Endothelial cell of umbilical vein (primary cell): ENCODE measurements around the gene DIDO1. TPM values are rescaled to one million over a fixed set of nuclear protein-coding genes. Genes with fewer than 3 reads are reported as not detected.

Experiments
- BruUV-seq: library from RNA; stranded (reverse); fragments of 400-500 nt; replicated peaks from 2 replicates; lab custom pipeline; 2021; lab: Mats Ljungman, UMichigan
- CTCF ChIA-PET: fragments of 300-600, 350-600 bp; sonication (Branson Sonifier 250); formaldehyde crosslinking; loops from one replicate; lab custom pipeline; 2021; ENCODE audit warnings: antibody characterized with exemption, inconsistent platforms; lab: Charles Lee
- POLR2A ChIA-PET: fragments of 300-600, 350-600 bp; sonication (Branson Sonifier 250); formaldehyde crosslinking; loops from one replicate; lab custom pipeline; 2021; ENCODE audit warnings: antibody characterized with exemption, inconsistent platforms; lab: Charles Lee
- DNase-seq: peaks from one replicate; pipeline ENCODE4 v3.0.0-alpha.2; 2011; ENCODE audit warnings: low read depth, low spot score
- FAIRE-seq: peaks from 2 replicates; lab custom pipeline; 2011; peaks lifted over from hg19 to GRCh38; lab: Jason Lieb, UNC
- H2AFZ ChIP-seq: 2 replicates; pipeline ENCODE4 v1.6.0; 2012; ENCODE audit warnings: low read depth, low read length, control low read depth, inconsistent platforms
- H3K27ac ChIP-seq: 2 replicates; pipeline ENCODE4 v1.5.1; 2011; ENCODE audit warnings: low read depth, mild to moderate bottlenecking, control low read depth, low read length, moderate library complexity; ENCODE audit not compliant: insufficient read depth
- H3K27me3 ChIP-seq, 2 experiments: 2 replicates each; pipeline versions ENCODE4 v1.6.0 to v1.6.1; 2011; ENCODE audit warnings: low read length in 2 of 2, mixed read lengths in 1 of 2; ENCODE audit not compliant: control insufficient read depth in 2 of 2, insufficient read depth in 2 of 2
- H3K36me3 ChIP-seq, 2 experiments: 2 replicates in 1 of 2; 3 replicates in 1 of 2; pipeline ENCODE4 v1.5.1; 2011; ENCODE audit warnings: low read length in 2 of 2, mild to moderate bottlenecking in 1 of 2, moderate library complexity in 1 of 2; ENCODE audit not compliant: control insufficient read depth in 2 of 2, insufficient read depth in 2 of 2; ENCODE audit errors: extremely low read depth in 1 of 2
- H3K4me1 ChIP-seq: 3 replicates; pipeline ENCODE4 v1.5.1; 2011; ENCODE audit warnings: mild to moderate bottlenecking, low read length; ENCODE audit not compliant: control insufficient read depth, insufficient read depth; ENCODE audit errors: extremely low read depth
- H3K4me2 ChIP-seq: 2 replicates; pipeline ENCODE4 v1.6.1; 2011; ENCODE audit warnings: low read length, control low read depth, mixed read lengths; ENCODE audit not compliant: insufficient read depth
- H3K4me3 ChIP-seq, 3 experiments: fragments of 200-600 bp in 1 of 3; sonication (generic), shearing (Covaris generic) in 1 of 3; replicated peaks in 1 of 3; 2 replicates each; pipeline ENCODE4 v1.5.1; 2011 to 2016; ENCODE audit warnings: control low read depth in 3 of 3, low read length in 3 of 3, mild to moderate bottlenecking in 2 of 3, inconsistent platforms in 1 of 3, low read depth in 1 of 3, moderate library complexity in 1 of 3; ENCODE audit not compliant: insufficient read depth in 1 of 3
- H3K79me2 ChIP-seq: 2 replicates; pipeline ENCODE4 v1.6.0; 2012; ENCODE audit warnings: low read length, inconsistent platforms; ENCODE audit not compliant: control insufficient read depth, insufficient read depth
- H3K9ac ChIP-seq: replicated peaks from 2 replicates; pipeline ENCODE3; 2011; ENCODE audit warnings: low read length, control low read depth; ENCODE audit not compliant: insufficient read depth; ENCODE audit errors: extremely low read depth
- H3K9me1 ChIP-seq: replicated peaks from 3 replicates; pipeline ENCODE4 v1.6.0; 2011; ENCODE audit warnings: mild to moderate bottlenecking, low read length; ENCODE audit not compliant: control insufficient read depth, insufficient read depth; ENCODE audit errors: extremely low read depth
- H3K9me3 ChIP-seq: replicated peaks from 2 replicates; pipeline ENCODE4 v1.5.1; 2012; ENCODE audit warnings: low read length, inconsistent platforms; ENCODE audit not compliant: control insufficient read depth, insufficient read depth
- H4K20me1 ChIP-seq: replicated peaks from 2 replicates; pipeline ENCODE3; 2011; ENCODE audit warnings: mild to moderate bottlenecking, low read length; ENCODE audit not compliant: control insufficient read depth, insufficient read depth; ENCODE audit errors: extremely low read depth
- CTCF ChIP-seq, 2 donors: IDR thresholded peaks; 1 replicate in 1 of 2; 2 replicates in 1 of 2; pipeline ENCODE4 v1.5.1; 2011; ENCODE audit warnings: low read length in 2 of 2, mild to moderate bottlenecking in 2 of 2, moderate library complexity in 2 of 2, control low read depth in 1 of 2, inconsistent platforms in 1 of 2, low read depth in 1 of 2; ENCODE audit not compliant: insufficient read depth in 1 of 2; ENCODE audit errors: extremely low read depth in 1 of 2
- EZH2 ChIP-seq: IDR thresholded peaks from 2 replicates; pipeline ENCODE4 v1.6.1; 2012; ENCODE audit warnings: borderline replicate concordance, low read depth, mild to moderate bottlenecking, moderate library complexity, low read length, inconsistent platforms; ENCODE audit not compliant: severe bottlenecking
- FOS ChIP-seq: IDR thresholded peaks from 2 replicates; pipeline ENCODE4 v1.6.1; 2011; ENCODE audit warnings: mild to moderate bottlenecking, low read length, moderate library complexity, borderline replicate concordance; ENCODE audit not compliant: insufficient read depth
- GATA2 ChIP-seq: IDR thresholded peaks from 2 replicates; pipeline ENCODE4 v1.7.0; 2011; ENCODE audit warnings: low read depth, mild to moderate bottlenecking, moderate library complexity, mixed read lengths, low read length; ENCODE audit not compliant: insufficient read length, insufficient read depth
- JUN ChIP-seq: IDR thresholded peaks from 2 replicates; pipeline ENCODE4 v1.6.1; 2011; ENCODE audit warnings: borderline replicate concordance, low read depth; ENCODE audit not compliant: insufficient read length, insufficient read depth
- MAX ChIP-seq: IDR thresholded peaks from 2 replicates; pipeline ENCODE4 v1.6.1; 2011; ENCODE audit not compliant: insufficient read depth, insufficient read length
- MYC ChIP-seq: IDR thresholded peaks from one replicate; pipeline ENCODE4 v1.6.1; 2011; ENCODE audit warnings: mild to moderate bottlenecking, low read depth, low read length
- POLR2A ChIP-seq: IDR thresholded peaks from 2 replicates; pipeline ENCODE4 v1.6.1; 2012; ENCODE audit warnings: low read depth, mild to moderate bottlenecking, control low read depth, low read length
- POLR2AphosphoS5 ChIP-seq: IDR thresholded peaks from 2 replicates; pipeline ENCODE4 v1.6.1; 2012; ENCODE audit warnings: low read depth, mild to moderate bottlenecking, control low read depth, low read length, moderate library complexity; ENCODE audit not compliant: insufficient read depth
- dilution Hi-C: fragments of 300-500 bp; cut with MboI; formaldehyde crosslinking; loops from one replicate; pipeline ENCODE4 v1.15.0; 2019; ENCODE audit warnings: low sequenced_read_pairs; ENCODE audit not compliant: extremely low pct_ligation_motif_present
- intact Hi-C: fragments of 100-400 bp; cut with micrococcal nuclease; formaldehyde crosslinking; loops from one replicate; pipeline ENCODE4 v1.10.0; 2022
- polyA plus RNA-seq, 4 experiments: library from polyadenylated mRNA; depleted of rRNA in 3 of 4; stranded (reverse) in 3 of 4; unstranded in 1 of 4; fragments of >200 nt; gene quantifications; 2 replicates each; pipeline versions ENCODE4 v1.2.1 to v1.2.3, GENCODE V29; 2011 to 2012; ENCODE audit warnings: missing spikeins in 1 of 4
- total RNA-seq: library from RNA; stranded (reverse); gene quantifications from 2 replicates; pipeline ENCODE4 v1.2.3, GENCODE V29; 2021

The DIDO1 gene
- total and polyA plus RNA-seq, 2 donors (not counting 3 experiments of a cell fraction or from before 2014, with no cell fraction given), result 22.1 to 51.2 TPM

DNA sequence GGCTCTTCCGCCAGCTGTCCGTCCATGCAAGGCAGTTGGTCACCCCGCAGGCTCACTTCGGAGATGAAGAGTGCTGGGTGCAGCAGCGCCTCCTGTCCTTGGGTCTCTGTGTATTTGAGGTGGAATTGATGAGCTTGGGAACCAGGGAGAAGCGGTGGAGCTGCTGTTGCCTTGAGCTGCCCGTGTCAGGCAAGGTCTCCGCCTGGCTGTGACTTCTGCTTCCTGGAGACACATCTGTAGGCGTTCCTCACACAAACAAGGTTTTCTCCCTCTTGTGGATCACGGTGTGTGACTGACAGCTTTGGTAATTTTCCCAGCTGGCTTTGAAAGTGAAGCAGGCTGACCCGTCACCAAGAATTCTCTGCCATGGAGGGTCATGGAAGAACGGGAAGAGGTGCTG is 23.7 kb upstream of the DIDO1 start:
- DNase-seq, result no peak
- H3K9me3 ChIP-seq, result no peaks in the 10 kb centered on the region
- no peak overlapping the region for H3K4me3 ChIP-seq
- no peak overlapping the region for H2AFZ ChIP-seq
- H3K9me1 ChIP-seq, result no peaks in the 10 kb centered on the region
- no peak overlapping the region for H3K9ac ChIP-seq
- intact Hi-C loops, result no loop called here
- ChIA-PET POLR2A (no interaction called here), CTCF (interaction anchor here (1.0 kb wide), 2 partner anchors 16 to 49 kb away, joined by 3 read pairs; no protein-coding TSS in a partner anchor)
- H3K4me2 ChIP-seq, result no peak overlapping the region
- no TSS peak for BruUV-seq
- H3K27me3 ChIP-seq, result no peaks in the 10 kb centered on the region
- no peak for TF ChIP-seq JUN
- no peak for TF ChIP-seq POLR2AphosphoS5
- TF ChIP-seq MYC, result no peak
- no peak for TF ChIP-seq MAX
- FAIRE-seq, result no peak
- peaks cover 20% of the 10 kb centered on the region for H3K4me1 ChIP-seq
- dilution Hi-C loops, result no loop called here
- H3K79me2 ChIP-seq, result peaks cover 24% of the 10 kb centered on the region
- H4K20me1 ChIP-seq, result no peaks in the 10 kb centered on the region
- H3K36me3 ChIP-seq, result peaks cover 3 to 30% of the 10 kb centered on the region in 2 experiments
- H3K27ac ChIP-seq, result no peak overlapping the region

DNA sequence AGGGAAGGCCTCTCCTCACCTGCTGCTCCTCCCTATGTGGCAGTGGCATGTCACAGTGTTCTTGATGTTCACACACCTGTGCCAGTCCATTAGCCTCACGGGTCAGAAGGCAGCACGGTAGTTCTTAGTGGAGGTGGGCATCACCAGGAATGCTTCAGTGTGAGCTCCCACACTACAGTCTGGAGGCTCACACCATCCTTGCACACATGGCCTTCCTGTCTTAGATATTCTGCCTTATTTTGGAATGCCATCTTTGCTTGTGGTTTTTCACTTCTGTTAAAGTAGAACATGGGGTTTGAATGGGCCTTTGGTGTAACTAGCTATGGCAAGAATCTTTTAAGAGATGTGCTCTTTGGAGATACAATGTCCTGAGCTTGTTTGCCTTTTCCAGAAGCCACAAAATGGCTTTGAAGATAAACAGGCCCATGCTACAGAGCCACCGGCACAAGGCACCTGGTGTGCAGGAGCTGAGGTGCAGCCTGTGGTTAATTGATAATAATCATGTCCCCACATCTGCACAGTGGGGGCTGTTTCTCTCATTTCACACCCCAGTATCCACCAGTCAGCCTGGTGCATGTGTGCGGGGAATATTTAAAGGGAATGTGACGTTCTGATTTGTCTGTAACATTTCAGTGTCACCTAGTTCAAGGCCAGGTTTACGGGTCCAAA is 23.0 kb upstream of the DIDO1 start:
- H3K9ac ChIP-seq, result no peak overlapping the region
- no peaks in the 10 kb centered on the region for H3K9me3 ChIP-seq
- no peak overlapping the region for H3K4me3 ChIP-seq
- H3K27me3 ChIP-seq, result no peaks in the 10 kb centered on the region
- CTCF ChIA-PET, result interaction anchor here (1.0 to 1.6 kb wide), 4 partner anchors 11 to 48 kb away, joined by 3 to 6 read pairs (median 4); partner anchors contain the start of gene GID8
- H3K4me2 ChIP-seq, result no peak overlapping the region
- POLR2A ChIA-PET, result no interaction called here
- dilution Hi-C loops (no loop called here), intact Hi-C loops (no loop called here)
- DNase-seq (no peak), FAIRE-seq (no peak)
- peaks cover 6 to 35% of the 10 kb centered on the region in 2 experiments for H3K36me3 ChIP-seq
- no peaks in the 10 kb centered on the region for H3K9me1 ChIP-seq
- H3K79me2 ChIP-seq, result peaks cover 17% of the 10 kb centered on the region
- H4K20me1 ChIP-seq, result no peaks in the 10 kb centered on the region
- TF ChIP-seq CTCF (IDR thresholded peaks at IDR 0.05; ENCODE audit: extremely low read depth in 1 of 2, insufficient read depth in 1 of 2, low read depth in 1 of 2, low read length in 2 of 2) (no peak), POLR2A (no peak), JUN (no peak), POLR2AphosphoS5 (no peak), EZH2 (no peak), GATA2 (no peak), MAX (no peak), FOS (no peak), MYC (no peak)
- peaks cover 15% of the 10 kb centered on the region for H3K4me1 ChIP-seq
- H3K27ac ChIP-seq, result no peak overlapping the region
- no TSS peak for BruUV-seq
- H2AFZ ChIP-seq, result no peak overlapping the region
